K562 (cell line): ENCODE results near the gene PUS10. TPM values are rescaled to one million over a fixed set of nuclear protein-coding genes. Genes with fewer than 3 reads are reported as not detected.
"Not testable (repeated sequence)": the region's sequence is repeated elsewhere in the genome, so short reads cannot be mapped to it uniquely, and the experiment has no call there.

ENCODE experiments used
- ATAC-seq: fragments of 200-7000 bp; cut with Tn5 transposase; 3 replicates; pipeline ENCODE4 v1.9.1; 2020; ENCODE audit warnings: moderate library complexity
- BruUV-seq: library from RNA; stranded (reverse); fragments of 400-500 nt; replicated peaks from 2 replicates; lab custom pipeline; 2021; lab: Mats Ljungman, UMichigan
- CTCF ChIA-PET: fragments of 300-600 bp; formaldehyde crosslinking; extraction: SDS; loops from one replicate; lab custom pipeline; 2021; ENCODE audit warnings: low intra/inter-chr PET ratio; lab: Yijun Ruan, JAX
- POLR2A ChIA-PET: fragments of 300-600, 350-650 bp; sonication (Branson Sonifier 250); formaldehyde crosslinking; extraction: SDS; loops from one replicate; lab custom pipeline; 2021; ENCODE audit warnings: antibody characterized with exemption, inconsistent platforms; lab: Yijun Ruan, JAX
- DNase-seq, 4 experiments: peaks; one replicate each; pipeline versions ENCODE4 v3.0.0 to v3.0.0-alpha.2; 2011 to 2018; ENCODE audit warnings: low spot score in 3 of 4, mixed read lengths in 3 of 4; ENCODE audit errors: extremely low read depth in 1 of 4
- FAIRE-seq: peaks from 2 replicates; lab custom pipeline; 2011; peaks lifted over from hg19 to GRCh38; lab: Jason Lieb, UNC
- H2AFZ ChIP-seq: 2 replicates; pipeline ENCODE4 v1.6.0; 2011; ENCODE audit warnings: low read depth, low read length, control low read depth, inconsistent platforms
- H3K27ac ChIP-seq: fragments of 200-600 bp; 3 replicates; pipeline ENCODE4 v1.8.0; 2011; ENCODE audit warnings: low read depth, mild to moderate bottlenecking, control low read depth, inconsistent platforms, low read length, moderate library complexity, mixed read lengths; ENCODE audit errors: extremely low read depth
- H3K27me3 ChIP-seq, 2 experiments: fragments of 300-600 bp in 1 of 2; 2 replicates in 1 of 2; 3 replicates in 1 of 2; pipeline versions ENCODE4 v1.6.0 to v1.8.0; 2011; ENCODE audit warnings: inconsistent platforms in 2 of 2, low read length in 2 of 2, mild to moderate bottlenecking in 1 of 2, mixed read lengths in 1 of 2, moderate library complexity in 1 of 2; ENCODE audit not compliant: control insufficient read depth in 2 of 2, insufficient read depth in 2 of 2
- H3K36me3 ChIP-seq: fragments of 300-600 bp; 3 replicates; pipeline ENCODE4 v1.8.0; 2011; ENCODE audit warnings: mild to moderate bottlenecking, low read length, inconsistent platforms; ENCODE audit not compliant: control insufficient read depth, insufficient read depth
- H3K4me1 ChIP-seq, 2 experiments: fragments of 200-600 bp in 1 of 2; replicated peaks in 1 of 2; 2 replicates in 1 of 2; 3 replicates in 1 of 2; pipeline versions ENCODE4 v1.5.1 to v1.8.0; 2011; ENCODE audit warnings: inconsistent platforms in 2 of 2, low read length in 2 of 2, mild to moderate bottlenecking in 1 of 2, mixed read lengths in 1 of 2, moderate library complexity in 1 of 2; ENCODE audit not compliant: control insufficient read depth in 2 of 2, insufficient read depth in 2 of 2
- H3K4me2 ChIP-seq: 2 replicates; pipeline ENCODE4 v1.6.1; 2011; ENCODE audit warnings: low read length, control low read depth, inconsistent platforms, mixed read lengths; ENCODE audit not compliant: insufficient read depth
- H3K4me3 ChIP-seq: fragments of 200-600 bp; sonication (generic), shearing (Covaris generic); 2 replicates; pipeline ENCODE4 v1.5.1; 2016; ENCODE audit warnings: control low read depth, inconsistent platforms
- H3K79me2 ChIP-seq: fragments of 200-600 bp; 3 replicates; pipeline ENCODE4 v1.8.0; 2011; ENCODE audit warnings: low read length, inconsistent platforms; ENCODE audit not compliant: control insufficient read depth, insufficient read depth
- H3K9ac ChIP-seq, 2 experiments: 2 replicates each; pipeline versions ENCODE4 v1.6.0 to v1.6.1; 2011; ENCODE audit warnings: low read depth in 2 of 2, low read length in 2 of 2, control low read depth in 1 of 2, inconsistent platforms in 1 of 2, mild to moderate bottlenecking in 1 of 2, mixed read lengths in 1 of 2; ENCODE audit not compliant: insufficient read depth in 1 of 2
- H3K9me1 ChIP-seq: one replicate; pipeline ENCODE4 v1.6.0; 2011; ENCODE audit warnings: inconsistent platforms, mild to moderate bottlenecking, low read length, moderate library complexity; ENCODE audit not compliant: control insufficient read depth, insufficient read depth
- H3K9me3 ChIP-seq: replicated peaks from 2 replicates; pipeline ENCODE4 v1.5.1; 2011; ENCODE audit warnings: low read depth, low read length, inconsistent platforms; ENCODE audit not compliant: control insufficient read depth, insufficient read depth
- H4K20me1 ChIP-seq: replicated peaks from 2 replicates; pipeline ENCODE4 v1.6.1; 2011; ENCODE audit warnings: low read length, inconsistent platforms, mixed read lengths; ENCODE audit not compliant: control insufficient read depth, insufficient read depth
- ARID1B ChIP-seq: fragments of 450-650 bp; IDR thresholded peaks from 2 replicates; pipeline ENCODE4 v1.6.1; 2016; ENCODE audit warnings: antibody characterized with exemption, mild to moderate bottlenecking, inconsistent platforms
- DPF2 ChIP-seq: fragments of 450-650 bp; IDR thresholded peaks from 2 replicates; pipeline ENCODE4 v1.6.1; 2016
- EHMT2 ChIP-seq: fragments of 450-650 bp; IDR thresholded peaks from 2 replicates; pipeline ENCODE4 v1.6.1; 2018; ENCODE audit warnings: antibody characterized with exemption
- FOSL1 ChIP-seq: fragments of 200-800 bp; sonication (Bioruptor generic); conservative IDR thresholded peaks from 2 replicates; pipeline ENCODE4 v1.6.1; 2016; ENCODE audit warnings: missing genetic modification characterization, missing compliant biosample characterization
- JUN ChIP-seq, 2 experiments: sonication (generic) in 1 of 2; formaldehyde crosslinking in 1 of 2; IDR thresholded peaks; 2 replicates each; pipeline versions ENCODE4 v1.6.1 to v1.8.0; 2012 to 2022; ENCODE audit warnings: borderline replicate concordance in 2 of 2, mild to moderate bottlenecking in 2 of 2, improper control_type of control experiment in 1 of 2, low read depth in 1 of 2, low read length in 1 of 2, missing genetic modification reagents in 1 of 2
- JUND ChIP-seq, 2 experiments: IDR thresholded peaks; 2 replicates in 1 of 2; 3 replicates in 1 of 2; pipeline ENCODE4 v1.6.1; 2011; ENCODE audit warnings: borderline replicate concordance in 2 of 2, low read depth in 2 of 2, low read length in 2 of 2, improper control_type of control experiment in 1 of 2, missing biosample characterization in 1 of 2, missing genetic modification characterization in 1 of 2, missing genetic modification reagents in 1 of 2
- MEF2D ChIP-seq: conservative IDR thresholded peaks from 2 replicates; pipeline ENCODE4 v1.6.1; 2016; ENCODE audit warnings: low read depth, missing genetic modification characterization, missing compliant biosample characterization
- SMARCA4 ChIP-seq: fragments of 450-650 bp; IDR thresholded peaks from 2 replicates; pipeline ENCODE4 v1.6.1; 2016
- SMARCE1 ChIP-seq: fragments of 450-650 bp; IDR thresholded peaks from 2 replicates; pipeline ENCODE4 v1.7.1; 2016; ENCODE audit warnings: mild to moderate bottlenecking
- ZFX ChIP-seq: sonication (generic); formaldehyde crosslinking; IDR thresholded peaks from 2 replicates; pipeline ENCODE4 v1.8.0; 2022; ENCODE audit warnings: mild to moderate bottlenecking, missing genetic modification reagents, moderate library complexity
- WGBS: fragments of 100-300 bp; shearing (Covaris generic); methylation state at CpG from one replicate; pipeline ENCODE4 v1.1.6; 2016; ENCODE audit warnings: low coverage, mixed read lengths; ENCODE audit not compliant: insufficient coverage; ENCODE audit errors: missing lambda C conversion rate; 5-methylcytosine and 5-hydroxymethylcytosine counted together
- in situ Hi-C: fragments of 300-500 bp; cut with MboI; formaldehyde crosslinking; loops from 4 replicates; pipeline ENCODE4 v1.15.0; 2018; ENCODE audit warnings: inconsistent platforms, mixed read lengths
- intact Hi-C: fragments of 100-400 bp; cut with micrococcal nuclease; formaldehyde crosslinking; loops from 2 replicates; pipeline ENCODE4 v1.14.2; 2022
- polyA plus RNA-seq, 8 experiments: library from polyadenylated mRNA; depleted of rRNA in 4 of 8; stranded (reverse) in 5 of 8; unstranded in 3 of 8; fragments of >200 nt; fragmentation: Nextera tagmentation in 2 of 8; fragmentation: Illumina TruSeq in 1 of 8; extraction: Ambion mirVana in 2 of 8; extraction: Trizol in 1 of 8; gene quantifications; 2 replicates each; pipeline versions ENCODE4 v1.2.1 to v1.2.3, GENCODE V29; 2011 to 2014; ENCODE audit warnings: inconsistent platforms in 1 of 8, missing spikeins in 1 of 8
- total RNA-seq, 7 experiments: library from RNA; depleted of rRNA in 6 of 7; stranded (reverse); fragments of >200 nt in 6 of 7; fragmentation: Illumina TruSeq in 2 of 7; extraction: Trizol in 2 of 7; gene quantifications; 2 replicates each; pipeline versions ENCODE4 v1.2.1 to v1.2.3, GENCODE V29; 2011 to 2021; ENCODE audit warnings: low replicate concordance in 1 of 7
- TF ChIP-seq, protein P1 (sequence below), 2 experiments: fragments of 450-650 bp in 1 of 2; sonication (generic) in 1 of 2; formaldehyde crosslinking in 1 of 2; IDR thresholded peaks in 1 of 2; conservative IDR thresholded peaks in 1 of 2; 2 replicates each; pipeline versions ENCODE4 v1.6.1 to v1.8.1; 2016 to 2023; ENCODE audit warnings: mild to moderate bottlenecking in 2 of 2, moderate library complexity in 2 of 2, inconsistent platforms in 1 of 2, missing genetic modification reagents in 1 of 2

PUS10 gene
- total and polyA plus RNA-seq, 9 of the 15 experiments (the other 6 are each of a cell fraction or from before 2014, with no cell fraction given) = 5.0 to 10.7 (median 7.6) TPM

GRCh38 chr2:61012303-61012702, 5.8 kb downstream of the PUS10 start:
- FAIRE-seq; intact Hi-C loops; ATAC-seq; H4K20me1 ChIP-seq; H3K4me2 ChIP-seq; in situ Hi-C loops; CTCF ChIA-PET; H3K36me3 ChIP-seq; H3K4me1 ChIP-seq; H3K9me1 ChIP-seq; H3K4me3 ChIP-seq; H2AFZ ChIP-seq; H3K27me3 ChIP-seq; H3K9ac ChIP-seq; BruUV-seq; H3K9me3 ChIP-seq; TF ChIP-seq JUND (tag; IDR thresholded peaks at IDR 0.05; ENCODE audit: borderline replicate concordance, low read depth, low read length); JUN (CRISPR knock-in tag; IDR thresholded peaks at IDR 0.05; ENCODE audit: borderline replicate concordance): not testable (repeated sequence)
- 25% methylated on average over 2 of the region's 2 CpGs for WGBS
- Histone ChIP-seq H3K79me2 (peaks cover 12% of the 10 kb centered on the region), H3K27ac (peak overlapping the region; percentile 21; the same call in 1 of the 3 replicates)
- POLR2A ChIA-PET = interaction anchor here (1.1 kb wide), 1 partner anchor 31 kb away, joined by 3 read pairs; no protein-coding TSS in a partner anchor
- peak in 2 of 4 experiments; percentile 9 to 43 for DNase-seq
- TF ChIP-seq DPF2 (peak; percentile 49), ZFX (CRISPR knock-in tag) (peak; percentile 54; the same call in 1 of the 2 replicates), FOSL1 (tag) (peak; percentile 81), JUND (IDR thresholded peaks at IDR 0.05; ENCODE audit: borderline replicate concordance, low read depth, low read length) (peak; percentile 74; the same call in 1 of the 2 replicates), JUN (IDR thresholded peaks at IDR 0.05; ENCODE audit: borderline replicate concordance, low read depth, low read length) (peak; percentile 42; the same call in 1 of the 2 replicates), ARID1B (peak; percentile 45), SMARCE1 (peak; percentile 60; the same call in 1 of the 2 replicates), SMARCA4 (peak; percentile 57; the same call in 1 of the 2 replicates), MEF2D (tag) (0 out of 2 replicates have a peak, but pooled peaks have one; percentile 34), EHMT2 (peak; percentile 33; the same call in 1 of the 2 replicates)
- TF ChIP-seq, protein P1, sequence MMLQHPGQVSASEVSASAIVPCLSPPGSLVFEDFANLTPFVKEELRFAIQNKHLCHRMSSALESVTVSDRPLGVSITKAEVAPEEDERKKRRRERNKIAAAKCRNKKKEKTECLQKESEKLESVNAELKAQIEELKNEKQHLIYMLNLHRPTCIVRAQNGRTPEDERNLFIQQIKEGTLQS (IDR thresholded peaks at IDR 0.05) = peak; percentile 77
- TF ChIP-seq, protein P1 (CRISPR knock-in tag; conservative IDR thresholded peaks at IDR 0.05) = not testable (repeated sequence)
